NCI-H146 (cell line): ENCODE results near the gene KIAA0586.
"Not testable (repeated sequence)": the region's sequence is repeated elsewhere in the genome, so short reads cannot be mapped to it uniquely, and the experiment has no call there.

ENCODE experiments used
- DNase-seq: peaks from one replicate; lab custom pipeline; 2025; lab: John Stamatoyannopoulos, UW

The KIAA0586 gene

DNA sequence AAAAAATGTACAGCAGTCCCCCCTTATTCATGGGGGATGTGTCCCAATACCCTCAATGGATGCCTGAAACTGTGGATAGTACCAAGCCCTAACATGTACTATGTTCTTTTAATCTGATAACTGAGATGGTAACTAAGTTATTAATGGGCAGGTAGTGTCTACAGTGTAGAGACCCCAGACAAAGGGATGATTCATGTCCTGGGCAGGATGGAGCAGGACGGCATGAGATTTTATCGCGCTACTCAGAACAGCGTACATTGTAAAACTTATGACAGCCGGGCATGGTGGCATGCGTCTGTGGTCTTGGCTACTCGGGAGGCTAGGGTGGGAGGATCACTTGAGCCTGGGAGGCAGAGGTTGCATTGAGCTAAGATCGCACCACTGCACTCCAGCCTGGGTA lies 37.1 kb downstream of the KIAA0586 start:
- DNase-seq = no peak

- DNase-seq = no peak
These were observed 37.9 kb downstream of the KIAA0586 start for GRCh38 chr14:58465421-58465820.

DNA sequence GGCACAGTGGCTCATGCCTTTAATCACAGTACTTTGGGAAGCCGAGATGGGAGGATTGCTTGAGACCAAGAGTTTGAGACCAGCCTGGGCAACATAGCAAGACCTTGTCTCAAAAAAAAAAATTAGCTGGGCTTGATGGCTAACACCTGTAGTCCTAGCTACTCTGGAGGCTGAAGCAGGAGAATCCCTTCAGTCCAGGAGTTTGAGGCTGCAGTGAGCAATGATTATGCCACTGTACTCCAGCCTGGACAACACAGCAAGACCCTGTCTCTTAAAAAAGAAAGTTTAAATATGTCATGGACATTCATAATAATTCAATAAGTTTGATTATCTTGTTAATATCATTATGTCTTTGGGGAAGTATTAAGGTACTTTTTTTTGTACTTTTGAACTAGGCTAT lies 38.9 kb downstream of the KIAA0586 start:
- DNase-seq = no peak

DNA sequence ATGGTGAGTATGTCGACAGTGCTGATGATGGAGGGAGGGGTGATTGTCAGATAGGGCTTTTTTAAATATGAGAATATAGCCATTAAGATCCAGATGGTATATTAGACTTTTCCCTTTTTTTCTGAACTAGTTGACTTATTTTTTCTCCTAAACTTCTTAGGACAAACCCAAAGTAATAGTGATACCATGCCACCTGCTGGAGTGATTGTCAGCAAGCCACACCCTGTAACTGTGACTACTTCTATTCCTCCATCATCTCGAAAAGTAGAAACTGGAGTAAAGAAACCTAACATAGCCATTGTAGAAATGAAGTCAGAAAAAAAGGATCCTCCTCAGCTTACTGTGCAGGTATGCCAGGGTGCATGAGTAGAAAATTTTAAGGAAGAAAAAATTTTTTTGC lies 40.1 kb downstream of the KIAA0586 start:
- DNase-seq = no peak

DNA sequence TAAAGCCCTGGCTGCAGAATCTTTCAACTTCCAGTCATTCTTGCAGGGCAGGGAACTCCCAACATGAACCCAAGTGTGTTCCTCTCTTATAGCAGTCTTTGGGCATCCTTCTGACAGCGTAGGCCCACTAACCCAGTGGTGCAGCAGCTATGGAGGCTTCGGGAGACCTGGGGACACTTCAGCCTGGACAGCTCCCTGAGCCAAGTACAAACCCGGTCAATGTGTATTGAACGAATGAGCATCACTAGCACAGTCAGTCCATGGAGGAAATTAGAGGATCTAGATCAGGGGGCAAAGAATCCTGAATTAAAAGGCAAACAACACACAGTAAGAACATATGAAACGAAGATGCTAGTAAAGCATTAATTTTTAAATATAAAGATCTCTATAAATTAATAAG lies 41.8 kb downstream of the KIAA0586 start:
- DNase-seq = no peak

- no peak for DNase-seq
These were observed 48.8 kb downstream of the KIAA0586 start for GRCh38 chr14:58476320-58476719.

DNA sequence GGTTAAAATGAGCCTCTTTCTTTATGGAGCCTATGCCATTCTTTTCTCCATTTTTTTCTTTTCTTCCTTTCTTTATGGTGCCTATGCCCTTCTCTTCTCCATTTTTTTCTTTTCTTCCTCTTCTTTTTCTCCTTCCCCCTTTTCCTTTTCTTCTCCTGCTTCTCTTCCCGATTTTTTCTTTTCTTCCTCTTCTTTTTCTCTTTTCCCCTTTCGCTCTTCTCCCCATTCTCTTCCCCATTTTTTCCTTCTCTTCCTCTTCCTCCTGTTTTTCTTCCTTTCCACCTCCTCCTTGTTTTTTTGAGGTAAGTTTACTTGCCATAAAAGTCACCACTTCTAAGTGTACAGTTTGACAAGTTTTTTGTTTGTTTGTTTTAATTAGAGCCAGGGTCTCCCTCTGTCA lies 50.1 kb downstream of the KIAA0586 start:
- no peak for DNase-seq

DNA sequence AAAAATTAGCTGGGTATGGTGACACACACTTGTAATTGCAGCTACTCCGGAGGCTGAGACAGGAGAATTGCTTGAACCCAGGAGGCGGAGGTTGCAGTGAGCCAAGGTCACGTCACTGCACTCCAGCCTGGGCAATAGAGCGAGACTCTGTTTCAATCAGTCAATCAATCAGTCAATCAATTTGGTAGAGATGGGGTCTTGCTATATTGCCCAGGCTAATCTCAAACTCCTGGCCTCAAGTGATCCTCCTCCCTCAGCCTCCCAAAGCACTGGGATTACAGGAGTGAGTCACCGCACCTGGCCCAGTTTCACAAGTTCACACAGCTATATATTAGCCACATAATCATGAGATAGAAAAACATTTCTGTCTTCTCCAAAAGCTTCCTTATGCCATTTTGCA lies 50.8 kb downstream of the KIAA0586 start:
- not testable (repeated sequence) for DNase-seq

- no peak for DNase-seq
These were observed 52.5 kb downstream of the KIAA0586 start for GRCh38 chr14:58479975-58480374.

DNA sequence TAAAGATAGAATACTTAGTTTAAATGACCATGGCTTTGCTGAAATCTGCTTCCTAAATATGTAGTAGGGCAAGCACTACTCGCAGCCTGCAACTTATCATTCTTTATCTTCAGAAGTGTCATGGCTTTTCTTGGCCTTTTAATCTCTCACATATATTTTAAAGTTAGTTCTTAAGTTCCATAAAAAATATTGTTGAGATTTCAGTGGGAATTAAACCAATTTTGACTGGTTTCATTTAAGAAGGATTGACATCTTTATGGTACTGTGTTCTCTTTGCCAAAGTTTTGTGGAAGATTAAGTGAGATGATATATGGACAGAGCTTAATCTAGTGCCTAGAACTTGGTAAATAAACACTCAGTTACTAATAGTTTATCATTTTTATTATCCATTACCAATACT lies 56.7 kb downstream of the KIAA0586 start:
- DNase-seq = no peak

- DNase-seq = no peak
These were observed 61.0 kb downstream of the KIAA0586 start for GRCh38 chr14:58488550-58488949.

GRCh38 chr14:58491593-58491992 lies 64.1 kb downstream of the KIAA0586 start:
- no peak for DNase-seq

GRCh38 chr14:58492044-58492443 lies 64.5 kb downstream of the KIAA0586 start:
- DNase-seq = no peak

GRCh38 chr14:58501214-58501816 lies 73.8 kb downstream of the KIAA0586 start:
- peak; percentile 50 for DNase-seq

GRCh38 chr14:58513272-58513671 lies 85.8 kb downstream of the KIAA0586 start:
- DNase-seq = no peak

- DNase-seq = no peak
These were observed 90.1 kb downstream of the KIAA0586 start for GRCh38 chr14:58517592-58517991.

GRCh38 chr14:58525691-58526090 lies 98.2 kb downstream of the KIAA0586 start:
- DNase-seq = not testable (repeated sequence)

GRCh38 chr14:58533446-58533845 lies 105.9 kb downstream of the KIAA0586 start:
- no peak for DNase-seq

GRCh38 chr14:58535044-58535443 lies 107.5 kb downstream of the KIAA0586 start:
- no peak for DNase-seq

- no peak for DNase-seq
These were observed 109.5 kb downstream of the KIAA0586 start for GRCh38 chr14:58537004-58537403.

GRCh38 chr14:58540749-58541632 lies 113.5 kb downstream of the KIAA0586 start:
- peak; percentile 76 for DNase-seq

DNA sequence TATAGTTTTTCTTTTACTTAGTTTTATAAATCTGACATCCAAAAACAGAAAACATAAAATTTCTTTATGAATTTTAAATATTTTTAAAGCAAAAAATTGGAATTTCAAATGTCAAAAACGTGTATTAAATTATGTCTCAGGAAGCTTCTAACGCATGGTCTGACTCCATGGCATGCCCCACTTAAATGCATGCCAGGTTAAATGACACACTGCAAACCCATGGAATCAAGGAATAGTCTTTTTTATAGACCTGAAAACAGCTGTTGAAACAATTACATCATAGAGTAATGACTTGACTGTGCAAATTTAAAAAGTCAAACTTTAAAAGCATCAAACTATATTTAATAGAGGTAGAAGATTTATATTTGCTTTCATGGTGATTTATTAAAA lies 114.1 kb downstream of the KIAA0586 start:
- peak; percentile 0 for DNase-seq

- DNase-seq = no peak
These were observed 115.7 kb downstream of the KIAA0586 start for GRCh38 chr14:58543253-58543652.

- DNase-seq = peak; percentile 3
These were observed 120.1 kb downstream of the KIAA0586 start for GRCh38 chr14:58547649-58548048.
